HL-60 (cell line): ENCODE results near the gene DCTN4.

Experiments
- CTCF ChIP-seq: IDR thresholded peaks from one replicate; pipeline ENCODE4 v1.5.1; 2011; ENCODE audit warnings: low read length, control low read depth, inconsistent platforms; ENCODE audit not compliant: insufficient read depth
- GABPA ChIP-seq: IDR thresholded peaks from 2 replicates; pipeline ENCODE4 v1.6.1; 2012; ENCODE audit warnings: low read depth
- POLR2AphosphoS5 ChIP-seq: IDR thresholded peaks from 2 replicates; pipeline ENCODE4 v1.6.1; 2012; ENCODE audit warnings: low read depth
- REST ChIP-seq: IDR thresholded peaks from 2 replicates; pipeline ENCODE4 v1.6.1; 2012; ENCODE audit warnings: low read depth; ENCODE audit not compliant: insufficient replicate concordance
- SPI1 ChIP-seq: IDR thresholded peaks from 2 replicates; pipeline ENCODE4 v1.6.1; 2012; ENCODE audit warnings: low read depth, mild to moderate bottlenecking, borderline replicate concordance

- TF ChIP-seq CTCF (no peak), SPI1 (no peak), POLR2AphosphoS5 (no peak), GABPA (no peak), REST (no peak)
Observed at GRCh38 chr5:150738862-150739261, 20.0 kb downstream of the DCTN4 start.
